Activated T-helper 2 cell treated with anti-CD3 and anti-CD28 coated beads, Interferon-gamma antibody, Interleukin-2, Interleukin-4, amounts not matched to agents 10 μg/mL and 5 μg/mL and 100 μg/mL, durations not matched to agents 14 hours and 24 hours and 36 hours (primary cell): ENCODE measurements around the gene PPP3CB. TPM values are rescaled to one million over a fixed set of nuclear protein-coding genes. Genes with fewer than 3 reads are reported as not detected.

Experiments
- DNase-seq: peaks from one replicate; pipeline ENCODE4 v3.0.0; 2021; ENCODE audit warnings: low spot score
- H3K27ac Mint-ChIP-seq: one replicate; pipeline ENCODE4 v1.8.0; 2021; ENCODE audit warnings: mixed read lengths
- H3K27me3 Mint-ChIP-seq: one replicate; pipeline ENCODE4 v1.8.0; 2021; ENCODE audit warnings: low read depth, mixed read lengths
- H3K36me3 Mint-ChIP-seq: one replicate; pipeline ENCODE4 v1.8.0; 2021; ENCODE audit warnings: low read depth, mixed read lengths
- H3K4me1 Mint-ChIP-seq: one replicate; pipeline ENCODE4 v1.8.0; 2021; ENCODE audit warnings: low read depth, mixed read lengths
- H3K4me3 Mint-ChIP-seq: one replicate; pipeline ENCODE4 v1.8.0; 2021; ENCODE audit warnings: low read depth, mild to moderate bottlenecking, moderate library complexity, mixed read lengths
- H3K9me3 Mint-ChIP-seq: one replicate; pipeline ENCODE4 v1.8.0; 2021; ENCODE audit warnings: mixed read lengths
- intact Hi-C: fragments of 100-400 bp; cut with micrococcal nuclease; formaldehyde crosslinking; loops from one replicate; pipeline ENCODE4 v1.15.1; 2023
- total RNA-seq: library from RNA; stranded (reverse); gene quantifications from 2 replicates; pipeline ENCODE4 v1.2.3, GENCODE V29; 2022

The PPP3CB gene
- total RNA-seq, 1 donor from 2014 or later = 46.0 TPM

DNA sequence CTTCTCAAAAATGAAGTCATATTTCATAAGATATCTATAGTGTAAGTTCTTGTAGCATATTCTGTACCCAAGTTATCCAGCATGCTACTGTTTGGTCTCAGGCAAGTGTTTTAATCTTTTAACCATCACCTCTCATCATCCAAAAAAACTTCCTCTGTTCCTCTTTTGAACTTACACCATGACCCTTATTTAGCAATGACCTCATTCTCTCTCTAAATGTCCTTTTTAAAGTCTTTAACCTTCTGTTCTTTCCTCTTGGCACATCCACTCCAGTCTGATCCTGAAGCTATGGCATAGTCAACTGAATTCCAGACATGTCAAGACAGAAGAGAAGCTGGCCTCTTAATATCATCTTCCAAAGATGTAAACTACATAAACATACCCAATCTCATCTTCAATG is 26.2 kb downstream of the PPP3CB start:
- Mint-ChIP-seq H3K9me3 (no peaks in the 10 kb centered on the region), H3K36me3 (peaks cover 60% of the 10 kb centered on the region), H3K27me3 (no peaks in the 10 kb centered on the region), H3K4me3 (no peak overlapping the region), H3K4me1 (peaks cover 23% of the 10 kb centered on the region), H3K27ac (no peak overlapping the region)
- intact Hi-C loops = no loop called here
- DNase-seq = no peak

- no peaks in the 10 kb centered on the region for H3K27me3 Mint-ChIP-seq
- H3K9me3 Mint-ChIP-seq = no peaks in the 10 kb centered on the region
- peaks cover 58% of the 10 kb centered on the region for H3K36me3 Mint-ChIP-seq
- peak overlapping the region; percentile 28 for H3K27ac Mint-ChIP-seq
- intact Hi-C loops = loop anchor here (1.0 kb wide), 1 partner anchor 13 kb away; no protein-coding TSS in a partner anchor
- peaks cover 24% of the 10 kb centered on the region for H3K4me1 Mint-ChIP-seq
- H3K4me3 Mint-ChIP-seq = no peak overlapping the region
- DNase-seq = no peak
These were observed 28.6 kb downstream of the PPP3CB start for GRCh38 chr10:73467206-73467605.

GRCh38 chr10:73465978-73466726 is 29.7 kb downstream of the PPP3CB start:
- no peak overlapping the region for H3K27ac Mint-ChIP-seq
- intact Hi-C loops = no loop called here
- no peaks in the 10 kb centered on the region for H3K9me3 Mint-ChIP-seq
- H3K4me1 Mint-ChIP-seq = peaks cover 24% of the 10 kb centered on the region
- DNase-seq = no peak
- no peak overlapping the region for H3K4me3 Mint-ChIP-seq
- no peaks in the 10 kb centered on the region for H3K27me3 Mint-ChIP-seq
- H3K36me3 Mint-ChIP-seq = peaks cover 53% of the 10 kb centered on the region

DNA sequence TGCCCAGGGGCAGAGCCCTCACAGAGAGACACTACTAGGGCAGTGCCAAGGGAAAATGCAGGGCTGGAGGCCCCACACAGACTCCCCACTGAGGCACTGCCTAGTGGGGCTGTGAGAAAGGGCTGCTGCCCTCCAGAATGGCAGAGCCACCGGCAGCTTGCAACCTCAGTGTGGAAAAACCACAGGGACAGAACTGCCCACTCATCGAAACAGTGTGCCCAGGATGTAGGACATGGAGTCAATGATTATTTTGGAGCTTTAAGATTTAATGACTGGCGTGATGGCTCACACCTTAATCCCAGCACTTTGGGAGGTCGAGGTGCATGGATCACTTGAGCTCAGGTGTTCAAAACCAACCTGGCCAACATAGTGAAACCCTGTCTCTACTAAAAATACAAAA is 34.9 kb downstream of the PPP3CB start:
- Mint-ChIP-seq H3K27ac (no peak overlapping the region), H3K9me3 (no peaks in the 10 kb centered on the region), H3K4me1 (peaks cover 6% of the 10 kb centered on the region), H3K4me3 (no peak overlapping the region), H3K36me3 (peaks cover 44% of the 10 kb centered on the region), H3K27me3 (no peaks in the 10 kb centered on the region)
- no peak for DNase-seq
- intact Hi-C loops = no loop called here

DNA sequence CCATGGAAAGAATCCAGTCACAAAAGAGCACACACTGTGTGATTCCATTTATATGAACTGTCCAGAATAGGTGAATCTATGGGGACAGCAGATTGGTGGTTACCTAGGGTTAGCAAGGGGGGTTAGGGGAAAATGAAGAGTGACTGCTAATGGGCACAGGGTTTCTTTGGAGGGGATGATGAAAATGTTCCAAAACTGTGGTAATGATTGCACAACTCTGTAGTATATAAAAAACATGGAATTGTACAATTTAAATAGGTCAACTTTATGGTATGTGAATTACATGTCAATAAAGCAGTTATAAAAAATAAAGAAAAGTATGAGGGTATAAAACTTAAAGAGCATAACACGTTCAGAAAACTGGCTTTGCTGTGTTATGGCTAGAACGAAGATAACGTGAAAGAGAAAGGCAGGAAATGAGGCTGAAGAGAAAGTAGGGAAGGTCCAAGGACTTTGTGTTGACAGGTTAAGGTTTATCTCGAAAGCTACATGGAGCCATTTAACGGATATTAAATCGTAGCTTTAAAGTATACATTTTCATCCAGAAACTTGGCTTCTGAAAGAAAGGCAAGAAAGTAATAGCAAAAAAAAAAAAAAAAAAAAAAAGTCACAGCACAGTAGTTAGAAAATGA is 36.0 kb downstream of the PPP3CB start:
- Mint-ChIP-seq H3K9me3 (no peaks in the 10 kb centered on the region), H3K4me1 (peaks cover 6% of the 10 kb centered on the region), H3K27me3 (no peaks in the 10 kb centered on the region), H3K4me3 (no peak overlapping the region), H3K27ac (no peak overlapping the region), H3K36me3 (peaks cover 38% of the 10 kb centered on the region)
- DNase-seq = no peak
- intact Hi-C loops = no loop called here

- Mint-ChIP-seq H3K36me3 (peaks cover 41% of the 10 kb centered on the region), H3K9me3 (no peaks in the 10 kb centered on the region), H3K4me1 (peaks cover 5% of the 10 kb centered on the region), H3K27ac (no peak overlapping the region), H3K27me3 (no peaks in the 10 kb centered on the region), H3K4me3 (no peak overlapping the region)
- no peak for DNase-seq
- intact Hi-C loops = no loop called here
These were observed 39.5 kb downstream of the PPP3CB start for GRCh38 chr10:73456187-73456890.

- DNase-seq = no peak
These were observed 46.7 kb downstream of the PPP3CB start for GRCh38 chr10:73449113-73449512.

GRCh38 chr10:73448384-73448783 is 47.4 kb downstream of the PPP3CB start:
- no peak overlapping the region for H3K4me3 Mint-ChIP-seq
- H3K4me1 Mint-ChIP-seq = peaks cover 1% of the 10 kb centered on the region
- no peak for DNase-seq
- H3K27me3 Mint-ChIP-seq = no peaks in the 10 kb centered on the region
- H3K36me3 Mint-ChIP-seq = peaks cover 39% of the 10 kb centered on the region
- intact Hi-C loops = no loop called here
- no peaks in the 10 kb centered on the region for H3K9me3 Mint-ChIP-seq
- H3K27ac Mint-ChIP-seq = no peak overlapping the region

More at GRCh38 chr10:73449113-73449512, 46.7 kb downstream of the PPP3CB start:
- intact Hi-C loops = no loop called here
- Mint-ChIP-seq H3K27me3 (no peaks in the 10 kb centered on the region), H3K4me3 (no peak overlapping the region), H3K36me3 (peaks cover 40% of the 10 kb centered on the region), H3K4me1 (peaks cover 1% of the 10 kb centered on the region), H3K27ac (no peak overlapping the region), H3K9me3 (no peaks in the 10 kb centered on the region)

DNA sequence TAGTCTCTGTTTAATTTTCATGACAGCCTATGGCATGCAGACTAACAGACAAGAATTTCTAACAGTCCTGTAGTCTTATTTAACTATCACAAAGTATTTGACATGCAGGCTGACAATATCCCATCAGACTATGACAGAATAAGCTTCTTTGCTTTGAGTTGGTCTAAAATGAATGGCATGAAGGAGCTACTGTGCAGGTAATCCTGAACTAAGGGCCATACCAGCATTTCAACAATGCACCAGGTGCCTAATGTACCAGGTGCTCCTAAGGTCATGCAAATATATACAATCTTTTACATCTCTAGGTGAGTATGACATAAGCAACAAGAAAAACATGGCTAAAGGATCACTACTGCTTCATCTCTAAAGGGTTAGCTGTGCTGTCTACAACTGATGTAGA is 48.9 kb downstream of the PPP3CB start:
- Mint-ChIP-seq H3K9me3 (no peaks in the 10 kb centered on the region), H3K27ac (no peak overlapping the region), H3K27me3 (no peaks in the 10 kb centered on the region), H3K36me3 (peaks cover 37% of the 10 kb centered on the region), H3K4me1 (peaks cover 3% of the 10 kb centered on the region), H3K4me3 (no peak overlapping the region)
- no peak for DNase-seq
- intact Hi-C loops = no loop called here

DNA sequence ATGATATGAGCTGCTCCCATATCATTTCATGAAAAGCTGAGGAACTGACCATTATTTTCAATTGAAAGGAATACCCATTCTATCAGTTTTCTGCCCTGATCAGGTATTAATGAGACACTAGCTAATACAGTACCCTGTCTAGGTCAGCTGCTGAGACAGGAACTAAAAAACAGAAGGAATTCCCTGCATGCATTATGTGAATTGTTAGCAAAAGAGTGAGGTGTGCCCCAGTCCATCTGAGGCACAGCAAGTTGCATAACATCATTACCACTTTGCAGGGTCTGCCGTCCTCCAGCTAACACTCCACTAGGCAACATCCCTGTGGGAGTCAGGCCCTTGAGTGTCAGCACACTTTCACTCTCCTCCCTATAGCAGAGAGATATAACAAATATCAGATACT is 51.4 kb downstream of the PPP3CB start:
- DNase-seq = no peak
- H3K4me1 Mint-ChIP-seq = peaks cover 8% of the 10 kb centered on the region
- no peak overlapping the region for H3K4me3 Mint-ChIP-seq
- no peak overlapping the region for H3K27ac Mint-ChIP-seq
- no peaks in the 10 kb centered on the region for H3K9me3 Mint-ChIP-seq
- intact Hi-C loops = no loop called here
- peaks cover 40% of the 10 kb centered on the region for H3K36me3 Mint-ChIP-seq
- no peaks in the 10 kb centered on the region for H3K27me3 Mint-ChIP-seq

GRCh38 chr10:73439605-73440312 is 56.1 kb downstream of the PPP3CB start:
- intact Hi-C loops = no loop called here
- H3K27me3 Mint-ChIP-seq = no peaks in the 10 kb centered on the region
- no peak for DNase-seq
- H3K4me1 Mint-ChIP-seq = peaks cover 15% of the 10 kb centered on the region
- no peaks in the 10 kb centered on the region for H3K9me3 Mint-ChIP-seq
- H3K27ac Mint-ChIP-seq = peak overlapping the region; percentile 24
- no peak overlapping the region for H3K4me3 Mint-ChIP-seq
- H3K36me3 Mint-ChIP-seq = peaks cover 33% of the 10 kb centered on the region

- peaks cover 15% of the 10 kb centered on the region for H3K4me1 Mint-ChIP-seq
- intact Hi-C loops = no loop called here
- no peaks in the 10 kb centered on the region for H3K9me3 Mint-ChIP-seq
- no peaks in the 10 kb centered on the region for H3K27me3 Mint-ChIP-seq
- DNase-seq = no peak
- H3K36me3 Mint-ChIP-seq = peaks cover 31% of the 10 kb centered on the region
- peak overlapping the region; percentile 21 for H3K27ac Mint-ChIP-seq
- H3K4me3 Mint-ChIP-seq = no peak overlapping the region
These were observed 56.8 kb downstream of the PPP3CB start for GRCh38 chr10:73439055-73439454.
